Measurements from ENCODE around the gene SLC16A10. TPM values are rescaled to one million over a fixed set of nuclear protein-coding genes. Genes with fewer than 3 reads are reported as not detected.
A peak's percentile ranks its signal among the peaks of the same experiment; 100 is the strongest.

The SLC16A10 gene
- total and polyA plus RNA-seq, 2 donors (not counting 3 experiments of a cell fraction or from before 2014, with no cell fraction given): not detected

GRCh38 chr6:111260570-111261298 is 173.4 kb downstream of the SLC16A10 start:
- peaks cover 11% of the 10 kb centered on the region for H3K4me1 ChIP-seq (ENCODE audit: control insufficient read depth, extremely low read depth, insufficient read depth, low read length)
- no peaks in the 10 kb centered on the region for H3K36me3 ChIP-seq (ENCODE audit: control insufficient read depth in 2 of 2, extremely low read depth in 1 of 2, insufficient read depth in 2 of 2, low read length in 2 of 2)
- DNase-seq (ENCODE audit: low read depth, low spot score): no peak
- no peaks in the 10 kb centered on the region for H3K9me1 ChIP-seq (replicated peaks; ENCODE audit: control insufficient read depth, extremely low read depth, insufficient read depth, low read length)
- intact Hi-C loops (cut with micrococcal nuclease): no loop called here
- no TSS peak for BruUV-seq (replicated peaks)
- peaks cover 11% of the 10 kb centered on the region for H3K79me2 ChIP-seq (ENCODE audit: control insufficient read depth, insufficient read depth, low read length)
- no peaks in the 10 kb centered on the region for H4K20me1 ChIP-seq (replicated peaks; ENCODE audit: control insufficient read depth, extremely low read depth, insufficient read depth, low read length)
- CTCF ChIA-PET: interaction anchor here (2.2 to 2.7 kb wide), 2 partner anchors 218 to 223 kb away, joined by 20 to 73 read pairs; partner anchors contain the start of gene REV3L
- no peak for TF ChIP-seq EZH2 (IDR thresholded peaks at IDR 0.05; ENCODE audit: borderline replicate concordance, low read depth, low read length, severe bottlenecking)
- TF ChIP-seq POLR2AphosphoS5 (IDR thresholded peaks at IDR 0.05; ENCODE audit: insufficient read depth, low read depth, low read length): no peak
- no peak for TF ChIP-seq FOS (IDR thresholded peaks at IDR 0.05; ENCODE audit: borderline replicate concordance, insufficient read depth, low read length)
- no peak for TF ChIP-seq GATA2 (IDR thresholded peaks at IDR 0.05; ENCODE audit: insufficient read depth, insufficient read length, low read depth, low read length)
- no peak for TF ChIP-seq MAX (IDR thresholded peaks at IDR 0.05; ENCODE audit: insufficient read depth, insufficient read length)
- TF ChIP-seq CTCF (IDR thresholded peaks at IDR 0.05; ENCODE audit: extremely low read depth in 1 of 2, insufficient read depth in 1 of 2, low read depth in 1 of 2, low read length in 2 of 2): no peak
- no peak for TF ChIP-seq JUN (IDR thresholded peaks at IDR 0.05; ENCODE audit: borderline replicate concordance, insufficient read depth, insufficient read length, low read depth)
- TF ChIP-seq MYC (IDR thresholded peaks at IDR 0.05; ENCODE audit: low read depth, low read length): no peak
- no peak for TF ChIP-seq POLR2A (IDR thresholded peaks at IDR 0.05; ENCODE audit: low read depth, low read length)
- no peaks in the 10 kb centered on the region for H3K9me3 ChIP-seq (replicated peaks; ENCODE audit: control insufficient read depth, insufficient read depth, low read length)
- H3K27me3 ChIP-seq (ENCODE audit: control insufficient read depth in 2 of 2, insufficient read depth in 2 of 2, low read length in 2 of 2): peaks cover 4 to 15% of the 10 kb centered on the region in 2 experiments
- FAIRE-seq: no peak
- no peak overlapping the region for H2AFZ ChIP-seq (ENCODE audit: low read depth, low read length)
- dilution Hi-C loops (cut with MboI; ENCODE audit: extremely low pct_ligation_motif_present, low sequenced_read_pairs): no loop called here
- POLR2A ChIA-PET: no interaction called here
- H3K4me2 ChIP-seq (ENCODE audit: insufficient read depth, low read length): peak overlapping the region; percentile 38
- H3K27ac ChIP-seq (ENCODE audit: insufficient read depth, low read depth, low read length): no peak overlapping the region
- no peak overlapping the region for H3K4me3 ChIP-seq (replicated peaks in 1 of 3; ENCODE audit: insufficient read depth in 1 of 3, low read depth in 1 of 3, low read length in 3 of 3)
- H3K9ac ChIP-seq (replicated peaks; ENCODE audit: extremely low read depth, insufficient read depth, low read length): no peak overlapping the region

All from endothelial cell of umbilical vein (primary cell).